ENCODE results near the gene PHF24.

The PHF24 gene

GRCh38 chr9:35000535-35001284, 42.6 kb downstream of the PHF24 start:
- Histone ChIP-seq H3K27ac (ENCODE audit: extremely low read depth, low read depth, low read length) (no peak overlapping the region), H3K4me1 (ENCODE audit: control insufficient read depth, insufficient read depth, low read length) (no peaks in the 10 kb centered on the region), H3K36me3 (ENCODE audit: control insufficient read depth in 2 of 2, insufficient read depth in 1 of 2, low read length in 2 of 2) (peaks cover 0 to 20% of the 10 kb centered on the region in 2 experiments; a peak in 1 of 3 replicates), H3K9me3 (ENCODE audit: control insufficient read depth, insufficient read depth, low read depth, low read length) (no peaks in the 10 kb centered on the region), H3K4me3 (ENCODE audit: low read depth, low read length) (no peak overlapping the region)
- ChIA-PET POLR2A (no interaction called here), CTCF (interaction anchor here (0.5 to 3.5 kb wide), 5 partner anchors 65 to 480 kb away, joined by 3 to 13 read pairs (median 4); no protein-coding TSS in a partner anchor)
- TF ChIP-seq ZNF510 (tag by site-specific recombination; IDR thresholded peaks at IDR 0.05; ENCODE audit: insufficient replicate concordance) (no peak), PATZ1 (tag by site-specific recombination; IDR thresholded peaks at IDR 0.05) (no peak), ZNF621 (tag by site-specific recombination; IDR thresholded peaks at IDR 0.05) (no peak), ELK4 (IDR thresholded peaks at IDR 0.05; ENCODE audit: borderline replicate concordance, low read depth, low read length) (no peak), ZNF701 (tag by site-specific recombination; IDR thresholded peaks at IDR 0.05) (no peak), OSR2 (tag by site-specific recombination; IDR thresholded peaks at IDR 0.05) (no peak), ZNF580 (tag by site-specific recombination; IDR thresholded peaks at IDR 0.05) (no peak), FEZF1 (tag by site-specific recombination; IDR thresholded peaks at IDR 0.05) (no peak), HOXA7 (CRISPR knock-in tag; IDR thresholded peaks at IDR 0.05; ENCODE audit: borderline replicate concordance) (no peak), PRDM1 (tag by site-specific recombination; IDR thresholded peaks at IDR 0.05) (no peak), ZNF133 (tag by site-specific recombination; IDR thresholded peaks at IDR 0.05) (no peak), GFI1B (tag by site-specific recombination; IDR thresholded peaks at IDR 0.05) (no peak), ZNF645 (tag by site-specific recombination; IDR thresholded peaks at IDR 0.05) (no peak)

- no peak for TF ChIP-seq MZF1 (tag by site-specific recombination; IDR thresholded peaks at IDR 0.05; ENCODE audit: borderline replicate concordance)
- CTCF ChIA-PET, result interaction anchor here (0.5 to 2.3 kb wide), 10 partner anchors 16 to 1143 kb away, joined by 3 to 14 read pairs (median 4); no protein-coding TSS in a partner anchor
- Histone ChIP-seq H3K27ac (ENCODE audit: extremely low read depth, low read depth, low read length) (no peak overlapping the region), H3K36me3 (ENCODE audit: control insufficient read depth in 2 of 2, insufficient read depth in 1 of 2, low read length in 2 of 2) (peaks cover 0 to 17% of the 10 kb centered on the region in 2 experiments; a peak in 1 of 3 replicates), H3K9me3 (ENCODE audit: control insufficient read depth, insufficient read depth, low read depth, low read length) (no peaks in the 10 kb centered on the region), H3K4me3 (ENCODE audit: low read depth, low read length) (no peak overlapping the region), H3K4me1 (ENCODE audit: control insufficient read depth, insufficient read depth, low read length) (no peaks in the 10 kb centered on the region)
- POLR2A ChIA-PET, result interaction anchor here (0.7 to 1.2 kb wide), 2 partner anchors 12 to 70 kb away, joined by 4 to 5 read pairs; partner anchors contain the start of gene DNAJB5
These were observed 43.2 kb downstream of the PHF24 start for GRCh38 chr9:35001285-35001677.

- Histone ChIP-seq H3K4me3 (ENCODE audit: low read depth, low read length) (no peak overlapping the region), H3K4me1 (ENCODE audit: control insufficient read depth, insufficient read depth, low read length) (no peaks in the 10 kb centered on the region), H3K27ac (ENCODE audit: extremely low read depth, low read depth, low read length) (no peak overlapping the region), H3K9me3 (ENCODE audit: control insufficient read depth, insufficient read depth, low read depth, low read length) (no peaks in the 10 kb centered on the region), H3K36me3 (ENCODE audit: control insufficient read depth in 2 of 2, insufficient read depth in 1 of 2, low read length in 2 of 2) (peaks cover 0 to 10% of the 10 kb centered on the region in 2 experiments; a peak in 1 of 3 replicates)
- ChIA-PET POLR2A (interaction anchor here (0.7 to 1.2 kb wide), 2 partner anchors 12 to 69 kb away, joined by 4 to 5 read pairs; partner anchors contain the start of gene DNAJB5), CTCF (interaction anchor here (0.5 to 2.3 kb wide), 9 partner anchors 17 to 1143 kb away, joined by 3 to 14 read pairs (median 4); no protein-coding TSS in a partner anchor)
- no peak for TF ChIP-seq ZFP37 (tag by site-specific recombination; IDR thresholded peaks at IDR 0.05)
- TF ChIP-seq YY1 (tag by site-specific recombination; IDR thresholded peaks at IDR 0.05), result no peak
- no peak for TF ChIP-seq KLF17 (tag by site-specific recombination; IDR thresholded peaks at IDR 0.05)
- TF ChIP-seq ZNF629 (tag by site-specific recombination; IDR thresholded peaks at IDR 0.05), result no peak
- TF ChIP-seq FEZF1 (tag by site-specific recombination; IDR thresholded peaks at IDR 0.05), result no peak
- TF ChIP-seq ZNF391 (tag by site-specific recombination; IDR thresholded peaks at IDR 0.05; ENCODE audit: borderline replicate concordance, low read depth), result no peak
- no peak for TF ChIP-seq ZNF747 (tag by site-specific recombination; IDR thresholded peaks at IDR 0.05)
- TF ChIP-seq ZNF596 (tag by site-specific recombination; IDR thresholded peaks at IDR 0.05), result no peak
- no peak for TF ChIP-seq ZNF530 (tag by site-specific recombination; IDR thresholded peaks at IDR 0.05; ENCODE audit: low read depth)
These were observed 43.9 kb downstream of the PHF24 start for GRCh38 chr9:35001803-35002502.
